HepG2 (cell line): ENCODE data around the gene OTULINL. TPM values are rescaled to one million over a fixed set of nuclear protein-coding genes. Genes with fewer than 3 reads are reported as not detected.

Experiments used
- ATAC-seq: fragments of 200-7000 bp; cut with Tn5 transposase; 3 replicates; pipeline ENCODE4 v1.9.1; 2020; ENCODE audit warnings: mild to moderate bottlenecking, moderate library complexity
- BruUV-seq: library from RNA; stranded (reverse); fragments of 400-500 nt; replicated peaks from 2 replicates; lab custom pipeline; 2021; lab: Mats Ljungman, UMichigan
- CTCF ChIA-PET: fragments of 300-600 bp; formaldehyde crosslinking; extraction: SDS; loops from one replicate; lab custom pipeline; 2021; ENCODE audit warnings: low total read pairs, inconsistent platforms, low intra/inter-chr PET ratio; lab: Yijun Ruan, JAX
- POLR2A ChIA-PET: fragments of 350-600 bp; sonication (Branson Sonifier 250); formaldehyde crosslinking; loops from one replicate; lab custom pipeline; 2020; ENCODE audit warnings: antibody characterized with exemption, inconsistent platforms; lab: Yijun Ruan, JAX
- DNase-seq: peaks from one replicate; pipeline ENCODE4 v3.0.0-alpha.2; 2015; ENCODE audit warnings: low spot score
- FAIRE-seq: peaks from 3 replicates; lab custom pipeline; 2011; peaks lifted over from hg19 to GRCh38; lab: Jason Lieb, UNC
- H2AFZ ChIP-seq: one replicate; pipeline ENCODE4 v1.6.1; 2011; ENCODE audit warnings: low read length, inconsistent platforms
- H3K27ac ChIP-seq: fragments of 300-600 bp; 3 replicates; pipeline ENCODE4 v1.8.0; 2011; ENCODE audit warnings: mixed run types, mild to moderate bottlenecking, mixed read lengths, low read length, inconsistent platforms; ENCODE audit not compliant: insufficient read depth; ENCODE audit errors: extremely low read length
- H3K27me3 ChIP-seq, 2 experiments: fragments of 200-600 bp in 1 of 2; 2 replicates in 1 of 2; 3 replicates in 1 of 2; pipeline versions ENCODE4 v1.6.0 to v1.8.0; 2011; ENCODE audit warnings: low read length in 2 of 2, mild to moderate bottlenecking in 2 of 2, moderate library complexity in 2 of 2, inconsistent platforms in 1 of 2; ENCODE audit not compliant: insufficient read depth in 2 of 2, control insufficient read depth in 1 of 2
- H3K36me3 ChIP-seq, 2 experiments: fragments of 200-600 bp in 1 of 2; replicated peaks in 1 of 2; 2 replicates in 1 of 2; 3 replicates in 1 of 2; pipeline versions ENCODE4 v1.5.1 to v1.8.0; 2011; ENCODE audit warnings: low read length in 2 of 2, inconsistent platforms in 1 of 2; ENCODE audit not compliant: insufficient read depth in 2 of 2, control insufficient read depth in 1 of 2
- H3K4me1 ChIP-seq: 2 replicates; pipeline ENCODE4 v1.5.1; 2012; ENCODE audit warnings: low read length, inconsistent platforms; ENCODE audit not compliant: insufficient read depth
- H3K4me2 ChIP-seq: 2 replicates; pipeline ENCODE4 v1.6.0; 2011; ENCODE audit warnings: low read depth, low read length, inconsistent platforms
- H3K4me3 ChIP-seq, 3 experiments: fragments of 200-600 bp in 1 of 3; sonication (generic), shearing (Covaris generic) in 1 of 3; replicated peaks in 1 of 3; 2 replicates each; pipeline ENCODE4 v1.5.1; 2011 to 2016; ENCODE audit warnings: low read length in 3 of 3, inconsistent platforms in 2 of 3, low read depth in 2 of 3, mild to moderate bottlenecking in 2 of 3, control low read depth in 1 of 3, mixed read lengths in 1 of 3; ENCODE audit not compliant: insufficient read depth in 1 of 3
- H3K79me2 ChIP-seq: one replicate; pipeline ENCODE4 v1.6.1; 2011; ENCODE audit warnings: low read length, inconsistent platforms; ENCODE audit not compliant: insufficient read depth
- H3K9ac ChIP-seq: 2 replicates; pipeline ENCODE4 v1.6.0; 2011; ENCODE audit warnings: mild to moderate bottlenecking, low read depth, low read length, inconsistent platforms; ENCODE audit not compliant: insufficient read depth
- H3K9me3 ChIP-seq: 2 replicates; pipeline ENCODE4 v1.5.1; 2012; ENCODE audit warnings: mild to moderate bottlenecking, low read length
- H4K20me1 ChIP-seq: 2 replicates; pipeline ENCODE4 v1.6.0; 2011; ENCODE audit warnings: inconsistent platforms, mild to moderate bottlenecking, low read length, moderate library complexity; ENCODE audit not compliant: insufficient read depth
- MAFF ChIP-seq: IDR thresholded peaks from 2 replicates; pipeline ENCODE4 v1.6.1; 2011; ENCODE audit warnings: low read depth, low read length, improper control_type of control experiment
- MAFK ChIP-seq, 2 experiments: IDR thresholded peaks in 1 of 2; conservative IDR thresholded peaks in 1 of 2; 2 replicates each; pipeline ENCODE4 v1.6.1; 2011; ENCODE audit warnings: improper control_type of control experiment in 2 of 2, low read length in 2 of 2
- ZNF33A ChIP-seq: sonication (generic); formaldehyde crosslinking; IDR thresholded peaks from 2 replicates; pipeline ENCODE4 v1.5.1; 2020; ENCODE audit warnings: missing genetic modification reagents, mild to moderate bottlenecking, moderate library complexity, borderline replicate concordance
- WGBS: methylation state at CpG from one replicate; pipeline ENCODE4 v1.1.6; 2017; ENCODE audit warnings: low lambda C conversion rate; 5-methylcytosine and 5-hydroxymethylcytosine counted together
- in situ Hi-C: cut with HindIII; loops from 2 replicates; pipeline ENCODE4 v1.10.0; 2017; ENCODE audit warnings: low pct_unique_long_range_greater_than_20kb; ENCODE audit not compliant: extremely low pct_ligation_motif_present
- intact Hi-C: fragments of 100-400 bp; cut with micrococcal nuclease; formaldehyde crosslinking; loops from one replicate; pipeline ENCODE4 v1.10.0; 2022; ENCODE audit not compliant: unreplicated experiment
- polyA plus RNA-seq, 8 experiments: library from polyadenylated mRNA; depleted of rRNA in 3 of 8; stranded (reverse) in 7 of 8; unstranded in 1 of 8; fragments of >200 nt; fragmentation: Illumina TruSeq in 4 of 8; extraction: Trizol in 4 of 8; gene quantifications; 2 replicates each; pipeline versions ENCODE4 v1.2.1 to v1.2.3, GENCODE V29; 2011 to 2016; ENCODE audit warnings: low read depth in 4 of 8, missing spikeins in 1 of 8, mixed read lengths in 1 of 8; ENCODE audit not compliant: insufficient read depth in 1 of 8
- total RNA-seq, 5 experiments: library from RNA; depleted of rRNA; stranded (reverse); fragments of >200 nt; fragmentation: Illumina TruSeq; extraction: Trizol; gene quantifications; 2 replicates each; pipeline ENCODE4 v1.2.3, GENCODE V29; 2016; ENCODE audit warnings: low read depth in 1 of 5
- TF ChIP-seq, protein P1 (sequence below): sonication (generic); formaldehyde crosslinking; IDR thresholded peaks from 2 replicates; pipeline ENCODE4 v1.4.0; 2020; ENCODE audit warnings: missing genetic modification reagents

OTULINL gene
- total and polyA plus RNA-seq, 2 of the 13 experiments (the other 11 are each of a cell fraction or from before 2014, with no cell fraction given), result 0.04 to 0.40 TPM

GRCh38 chr5:14659821-14660607, 78.4 kb downstream of the OTULINL start:
- POLR2A ChIA-PET, result no interaction called here
- H3K4me3 ChIP-seq, result no peak overlapping the region
- no peak overlapping the region for H2AFZ ChIP-seq
- ATAC-seq (no peak), DNase-seq (no peak), FAIRE-seq (no peak)
- no peak overlapping the region for H3K27ac ChIP-seq
- no peaks in the 10 kb centered on the region for H3K27me3 ChIP-seq
- CTCF ChIA-PET, result no interaction called here
- H3K9me3 ChIP-seq, result no peaks in the 10 kb centered on the region
- H3K36me3 ChIP-seq, result no peaks in the 10 kb centered on the region
- 73% methylated on average over 3 of the region's 3 CpGs for WGBS
- no peak overlapping the region for H3K4me2 ChIP-seq
- H3K4me1 ChIP-seq, result peaks cover 23% of the 10 kb centered on the region
- H3K9ac ChIP-seq, result no peak overlapping the region
- no peaks in the 10 kb centered on the region for H4K20me1 ChIP-seq
- in situ Hi-C loops, result no loop called here
- peaks cover under 1% of the 10 kb centered on the region for H3K79me2 ChIP-seq
- TF ChIP-seq MAFF (peak; percentile 72), ZNF33A (CRISPR knock-in tag) (no peak), MAFK (conservative IDR thresholded peaks at IDR 0.05 in 1 of 2, IDR thresholded peaks at IDR 0.05 in 1 of 2; ENCODE audit: low read length in 2 of 2) (peak; percentile 74 to 82)
- TF ChIP-seq, all 625 proteins: peak for 2
- intact Hi-C loops, result loop anchor here (10.0 kb wide), 1 partner anchor 515 kb away; the partner anchor contains the start of gene TRIO
- BruUV-seq, result no TSS peak

DNA sequence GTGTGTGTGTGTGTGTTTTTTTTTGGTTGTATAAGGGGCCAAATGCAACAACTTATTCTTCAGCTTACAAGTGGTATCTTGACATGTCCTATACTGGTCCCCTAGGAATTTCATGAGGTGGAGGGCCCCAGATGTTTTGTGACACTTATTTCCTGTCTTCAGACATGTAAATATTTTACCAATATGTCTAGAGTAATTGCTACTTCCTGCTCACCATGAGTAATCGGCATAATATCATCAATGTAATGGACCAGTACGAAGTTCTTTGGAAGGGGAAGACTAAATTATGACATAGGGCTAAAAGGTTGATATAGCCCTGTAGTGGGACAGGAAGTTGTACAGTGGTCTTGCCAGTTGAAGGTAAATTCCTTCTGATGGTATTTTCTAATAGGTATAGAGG, 79.2 kb downstream of the OTULINL start:
- no peak for FAIRE-seq

More for the DNA sequence above, 79.2 kb downstream of the OTULINL start:
- Histone ChIP-seq H3K9ac (no peak overlapping the region), H3K79me2 (peaks cover 9% of the 10 kb centered on the region), H3K27me3 (no peaks in the 10 kb centered on the region), H4K20me1 (peaks cover 2% of the 10 kb centered on the region; the same call in 1 of the 2 replicates), H3K4me3 (no peak overlapping the region), H3K4me2 (no peak overlapping the region), H3K27ac (no peak overlapping the region), H3K36me3 (no peaks in the 10 kb centered on the region), H3K9me3 (no peaks in the 10 kb centered on the region), H3K4me1 (peaks cover 28% of the 10 kb centered on the region), H2AFZ (no peak overlapping the region)
- CTCF ChIA-PET, result no interaction called here
- POLR2A ChIA-PET, result no interaction called here
- no peak for ATAC-seq
- no peak for DNase-seq
- TF ChIP-seq, protein P1, sequence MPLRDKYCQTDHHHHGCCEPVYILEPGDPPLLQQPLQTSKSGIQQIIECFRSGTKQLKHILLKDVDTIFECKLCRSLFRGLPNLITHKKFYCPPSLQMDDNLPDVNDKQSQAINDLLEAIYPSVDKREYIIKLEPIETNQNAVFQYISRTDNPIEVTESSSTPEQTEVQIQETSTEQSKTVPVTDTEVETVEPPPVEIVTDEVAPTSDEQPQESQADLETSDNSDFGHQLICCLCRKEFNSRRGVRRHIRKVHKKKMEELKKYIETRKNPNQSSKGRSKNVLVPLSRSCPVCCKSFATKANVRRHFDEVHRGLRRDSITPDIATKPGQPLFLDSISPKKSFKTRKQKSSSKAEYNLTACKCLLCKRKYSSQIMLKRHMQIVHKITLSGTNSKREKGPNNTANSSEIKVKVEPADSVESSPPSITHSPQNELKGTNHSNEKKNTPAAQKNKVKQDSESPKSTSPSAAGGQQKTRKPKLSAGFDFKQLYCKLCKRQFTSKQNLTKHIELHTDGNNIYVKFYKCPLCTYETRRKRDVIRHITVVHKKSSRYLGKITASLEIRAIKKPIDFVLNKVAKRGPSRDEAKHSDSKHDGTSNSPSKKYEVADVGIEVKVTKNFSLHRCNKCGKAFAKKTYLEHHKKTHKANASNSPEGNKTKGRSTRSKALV (CRISPR knock-in tag), result no peak
- intact Hi-C loops (loop anchor here (10.0 kb wide), 1 partner anchor 516 kb away; the partner anchor contains the start of gene TRIO), in situ Hi-C loops (no loop called here)
- 54% methylated on average over 2 of the region's 2 CpGs for WGBS
- BruUV-seq, result no TSS peak

Other genes starting within 250 kb of the OTULINL start
- gene OTULIN, start 82.9 kb downstream of the OTULINL start, total RNA-seq (2016; rRNA removed; fragmentation: Illumina TruSeq; extraction: Trizol), result 31.9 and 34.8 TPM in 2 replicates
- 7.0 and 8.9 TPM in 2 replicates for gene OTULIN, start 82.9 kb downstream of the OTULINL start, polyA plus RNA-seq (2011; rRNA removed)